Calu3 (cell line): Measurements from ENCODE around the gene TBC1D14. TPM values are rescaled to one million over a fixed set of nuclear protein-coding genes. Genes with fewer than 3 reads are reported as not detected.

ENCODE experiments used
- BruUV-seq: library from RNA; stranded (reverse); fragments of 400-500 nt; replicated peaks from 2 replicates; lab custom pipeline; 2021; lab: Mats Ljungman, UMichigan
- CTCF ChIA-PET: fragments of 300-600 bp; sonication (Branson Sonifier 250); formaldehyde crosslinking; loops from one replicate; lab custom pipeline; 2022; ENCODE audit warnings: antibody characterized with exemption; lab: Charles Lee
- DNase-seq: peaks from one replicate; pipeline ENCODE4 v3.0.0; 2022
- H3K27ac Mint-ChIP-seq: one replicate; pipeline ENCODE4 v1.8.0; 2022; ENCODE audit warnings: mixed read lengths; ENCODE audit not compliant: unreplicated experiment
- H3K27me3 Mint-ChIP-seq: one replicate; pipeline ENCODE4 v1.8.0; 2022; ENCODE audit warnings: mixed read lengths; ENCODE audit not compliant: unreplicated experiment
- H3K36me3 Mint-ChIP-seq: one replicate; pipeline ENCODE4 v1.8.0; 2022; ENCODE audit warnings: mild to moderate bottlenecking, moderate library complexity, mixed read lengths; ENCODE audit not compliant: insufficient read depth, unreplicated experiment
- H3K4me1 Mint-ChIP-seq: one replicate; pipeline ENCODE4 v1.8.0; 2022; ENCODE audit warnings: mild to moderate bottlenecking, low read depth, mixed read lengths; ENCODE audit not compliant: unreplicated experiment
- H3K4me3 Mint-ChIP-seq: one replicate; pipeline ENCODE4 v1.8.0; 2022; ENCODE audit warnings: mild to moderate bottlenecking, low read depth, moderate library complexity, mixed read lengths; ENCODE audit not compliant: unreplicated experiment
- H3K9me3 Mint-ChIP-seq: one replicate; pipeline ENCODE4 v1.8.0; 2022; ENCODE audit warnings: low read depth, mixed read lengths; ENCODE audit not compliant: unreplicated experiment
- CTCF ChIP-seq: fragments of 200-600 bp; IDR thresholded peaks from one replicate; pipeline ENCODE4 v1.8.0; 2022; ENCODE audit warnings: antibody characterized with exemption; ENCODE audit not compliant: unreplicated experiment
- intact Hi-C: fragments of 100-400 bp; cut with micrococcal nuclease; formaldehyde crosslinking; loops from one replicate; pipeline ENCODE4 v1.10.0; 2022; ENCODE audit not compliant: unreplicated experiment
- total RNA-seq: library from RNA; stranded (reverse); gene quantifications from 2 replicates; pipeline ENCODE4 v1.2.3, GENCODE V29; 2022

TBC1D14 gene
- total RNA-seq, 1 experiment from 2014 or later: 26.4 TPM

GRCh38 chr4:7020856-7021255, 111.2 kb downstream of the TBC1D14 start:
- BruUV-seq: no TSS peak
- DNase-seq: no peak
- Mint-ChIP-seq H3K27me3 (no peaks in the 10 kb centered on the region), H3K9me3 (no peaks in the 10 kb centered on the region), H3K27ac (no peak overlapping the region), H3K36me3 (no peaks in the 10 kb centered on the region), H3K4me1 (no peaks in the 10 kb centered on the region), H3K4me3 (no peak overlapping the region)
- CTCF ChIA-PET: no interaction called here
- intact Hi-C loops: no loop called here
- TF ChIP-seq CTCF: no peak

GRCh38 chr4:7021355-7021754, 111.7 kb downstream of the TBC1D14 start:
- Mint-ChIP-seq H3K27ac (no peak overlapping the region), H3K4me3 (no peak overlapping the region), H3K27me3 (no peaks in the 10 kb centered on the region), H3K36me3 (peaks cover 3% of the 10 kb centered on the region), H3K4me1 (no peaks in the 10 kb centered on the region), H3K9me3 (no peaks in the 10 kb centered on the region)
- no peak for TF ChIP-seq CTCF
- BruUV-seq: no TSS peak
- intact Hi-C loops: no loop called here
- CTCF ChIA-PET: no interaction called here
- DNase-seq: no peak

- no TSS peak for BruUV-seq
- H3K27me3 Mint-ChIP-seq: no peaks in the 10 kb centered on the region
- CTCF ChIA-PET: no interaction called here
- no peak for DNase-seq
- H3K36me3 Mint-ChIP-seq: peaks cover 6% of the 10 kb centered on the region
- TF ChIP-seq CTCF: no peak
- peak overlapping the region; percentile 7 for H3K27ac Mint-ChIP-seq
- intact Hi-C loops: no loop called here
- no peaks in the 10 kb centered on the region for H3K4me1 Mint-ChIP-seq
- no peaks in the 10 kb centered on the region for H3K9me3 Mint-ChIP-seq
- H3K4me3 Mint-ChIP-seq: no peak overlapping the region
Observed at GRCh38 chr4:7021930-7022664, 112.5 kb downstream of the TBC1D14 start.

- intact Hi-C loops: no loop called here
- no peak for DNase-seq
- Mint-ChIP-seq H3K9me3 (no peaks in the 10 kb centered on the region), H3K4me3 (no peak overlapping the region), H3K27me3 (no peaks in the 10 kb centered on the region), H3K27ac (no peak overlapping the region), H3K36me3 (peaks cover 11% of the 10 kb centered on the region), H3K4me1 (no peaks in the 10 kb centered on the region)
- no TSS peak for BruUV-seq
- CTCF ChIA-PET: no interaction called here
- TF ChIP-seq CTCF: no peak
Observed at GRCh38 chr4:7023486-7023885, 113.9 kb downstream of the TBC1D14 start.
